Measurements from ENCODE around the gene COPG2. TPM values are rescaled to one million over a fixed set of nuclear protein-coding genes. Genes with fewer than 3 reads are reported as not detected.

Gene COPG2
- polyA plus RNA-seq, 1 donor from 2014 or later, result 37.9 TPM

DNA sequence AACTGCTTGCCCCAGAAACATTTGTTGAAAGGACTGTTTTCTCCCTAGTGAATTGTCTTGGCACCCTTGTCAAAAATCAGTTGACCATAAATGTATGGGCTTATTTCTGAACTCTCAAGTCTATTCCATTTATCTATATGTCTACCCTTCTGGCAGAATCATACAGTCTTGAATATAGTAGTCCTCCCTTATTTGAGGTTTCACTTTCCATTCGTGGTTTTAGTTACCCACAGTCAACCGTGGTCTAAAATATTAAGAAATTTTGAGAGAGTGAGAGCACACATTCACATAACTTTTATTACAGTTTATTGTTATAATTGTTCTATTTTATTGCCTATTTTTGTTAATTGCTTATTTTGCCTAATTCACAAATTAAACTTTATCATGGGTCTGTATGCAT, 210.3 kb downstream of the COPG2 start:
- H3K4me2 ChIP-seq (ENCODE audit: low read length), result no peak overlapping the region
- TF ChIP-seq EZH2 (IDR thresholded peaks at IDR 0.05; ENCODE audit: borderline replicate concordance, insufficient read depth, low read length, poor library complexity, severe bottlenecking), result no peak
- TF ChIP-seq TAF1 (IDR thresholded peaks at IDR 0.05; ENCODE audit: low read depth), result no peak
- no peak for TF ChIP-seq MXI1 (conservative IDR thresholded peaks at IDR 0.05; ENCODE audit: poor library complexity, severe bottlenecking)
- TF ChIP-seq EP300 (conservative IDR thresholded peaks at IDR 0.05; ENCODE audit: poor library complexity, severe bottlenecking), result no peak
- no peak for TF ChIP-seq SMC3 (conservative IDR thresholded peaks at IDR 0.05; ENCODE audit: poor library complexity)
- no peak for TF ChIP-seq POLR2AphosphoS5 (IDR thresholded peaks at IDR 0.05)
- TF ChIP-seq RAD21 (conservative IDR thresholded peaks at IDR 0.05), result no peak
- no peak for TF ChIP-seq REST (IDR thresholded peaks at IDR 0.05; ENCODE audit: borderline replicate concordance)
- TF ChIP-seq, protein P1, sequence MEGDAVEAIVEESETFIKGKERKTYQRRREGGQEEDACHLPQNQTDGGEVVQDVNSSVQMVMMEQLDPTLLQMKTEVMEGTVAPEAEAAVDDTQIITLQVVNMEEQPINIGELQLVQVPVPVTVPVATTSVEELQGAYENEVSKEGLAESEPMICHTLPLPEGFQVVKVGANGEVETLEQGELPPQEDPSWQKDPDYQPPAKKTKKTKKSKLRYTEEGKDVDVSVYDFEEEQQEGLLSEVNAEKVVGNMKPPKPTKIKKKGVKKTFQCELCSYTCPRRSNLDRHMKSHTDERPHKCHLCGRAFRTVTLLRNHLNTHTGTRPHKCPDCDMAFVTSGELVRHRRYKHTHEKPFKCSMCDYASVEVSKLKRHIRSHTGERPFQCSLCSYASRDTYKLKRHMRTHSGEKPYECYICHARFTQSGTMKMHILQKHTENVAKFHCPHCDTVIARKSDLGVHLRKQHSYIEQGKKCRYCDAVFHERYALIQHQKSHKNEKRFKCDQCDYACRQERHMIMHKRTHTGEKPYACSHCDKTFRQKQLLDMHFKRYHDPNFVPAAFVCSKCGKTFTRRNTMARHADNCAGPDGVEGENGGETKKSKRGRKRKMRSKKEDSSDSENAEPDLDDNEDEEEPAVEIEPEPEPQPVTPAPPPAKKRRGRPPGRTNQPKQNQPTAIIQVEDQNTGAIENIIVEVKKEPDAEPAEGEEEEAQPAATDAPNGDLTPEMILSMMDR (IDR thresholded peaks at IDR 0.05; ENCODE audit: poor library complexity, severe bottlenecking), result no peak
- no peak overlapping the region for H3K9ac ChIP-seq (ENCODE audit: low read length)
- H3K27me3 ChIP-seq (ENCODE audit: insufficient read depth, low read depth, low read length), result no peaks in the 10 kb centered on the region
- H3K9me2 ChIP-seq (ENCODE audit: insufficient read depth, low read length), result no peaks in the 10 kb centered on the region
- no peaks in the 10 kb centered on the region for H3K36me3 ChIP-seq (ENCODE audit: insufficient read depth, low read length)
- H3K9me3 ChIP-seq (ENCODE audit: low read length), result peaks cover 6% of the 10 kb centered on the region
- no peak overlapping the region for H3K4me3 ChIP-seq (ENCODE audit: low read length)
- H2AFZ ChIP-seq (ENCODE audit: low read depth, low read length), result no peak overlapping the region
- H4K20me1 ChIP-seq (ENCODE audit: insufficient read depth), result no peaks in the 10 kb centered on the region
- no peaks in the 10 kb centered on the region for H3F3A ChIP-seq (ENCODE audit: insufficient read depth, low read length, poor library complexity, severe bottlenecking)
- no peak overlapping the region for H3K27ac ChIP-seq (ENCODE audit: low read length)
- H3K79me2 ChIP-seq (replicated peaks; ENCODE audit: insufficient read depth, low read length), result no peaks in the 10 kb centered on the region

Small RNAs within 50 kb of the gene (small RNA-seq; reads per million reads assigned to genes)
- gene MIR335, result 0 reads per million in 3 experiments
- 0 reads per million in 3 experiments for gene RF02148
- 0 reads per million in 3 experiments for gene RF02149
- 0 reads per million in 3 experiments for gene RF02150
- 0.68 to 1.3 (median 0.92) reads per million in 3 experiments for gene RNA5SP246

Other genes with a start within 250 kb of the COPG2 start
- gene CEP41, start 227.7 kb downstream of the COPG2 start, polyA plus RNA-seq, result 47.0 and 47.5 TPM in 2 replicates
- 136 and 153 TPM in 2 replicates for gene MEST, start 176.7 kb downstream of the COPG2 start, polyA plus RNA-seq
- gene TSGA13, start 17.8 kb upstream of the COPG2 start, polyA plus RNA-seq, result not detected in 2 replicates
- 0.48 TPM in 1 of 2 replicates, not detected in the other for gene KLF14, start 65.5 kb upstream of the COPG2 start, polyA plus RNA-seq